ENCODE data around the gene DCTN3.

DNA sequence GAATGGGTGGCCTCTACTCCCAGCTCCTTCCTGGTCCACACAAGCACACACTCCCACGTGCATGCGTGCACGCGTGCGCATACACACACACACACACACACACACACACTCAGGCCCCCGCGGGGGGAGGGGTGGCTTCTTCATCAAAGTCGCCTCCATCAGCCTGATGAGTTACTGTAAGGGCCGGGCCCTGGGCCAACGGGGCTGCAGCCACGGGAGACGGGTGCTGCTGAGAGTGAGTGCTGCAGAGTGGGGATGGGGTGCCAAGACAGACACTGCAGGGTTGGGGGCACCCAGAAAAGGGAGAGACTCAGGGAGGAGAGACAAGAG lies 48.8 kb downstream of the DCTN3 start:
- no peak for TF ChIP-seq EZH2 (IDR thresholded peaks at IDR 0.05; ENCODE audit: borderline replicate concordance)
- TF ChIP-seq, protein P1, sequence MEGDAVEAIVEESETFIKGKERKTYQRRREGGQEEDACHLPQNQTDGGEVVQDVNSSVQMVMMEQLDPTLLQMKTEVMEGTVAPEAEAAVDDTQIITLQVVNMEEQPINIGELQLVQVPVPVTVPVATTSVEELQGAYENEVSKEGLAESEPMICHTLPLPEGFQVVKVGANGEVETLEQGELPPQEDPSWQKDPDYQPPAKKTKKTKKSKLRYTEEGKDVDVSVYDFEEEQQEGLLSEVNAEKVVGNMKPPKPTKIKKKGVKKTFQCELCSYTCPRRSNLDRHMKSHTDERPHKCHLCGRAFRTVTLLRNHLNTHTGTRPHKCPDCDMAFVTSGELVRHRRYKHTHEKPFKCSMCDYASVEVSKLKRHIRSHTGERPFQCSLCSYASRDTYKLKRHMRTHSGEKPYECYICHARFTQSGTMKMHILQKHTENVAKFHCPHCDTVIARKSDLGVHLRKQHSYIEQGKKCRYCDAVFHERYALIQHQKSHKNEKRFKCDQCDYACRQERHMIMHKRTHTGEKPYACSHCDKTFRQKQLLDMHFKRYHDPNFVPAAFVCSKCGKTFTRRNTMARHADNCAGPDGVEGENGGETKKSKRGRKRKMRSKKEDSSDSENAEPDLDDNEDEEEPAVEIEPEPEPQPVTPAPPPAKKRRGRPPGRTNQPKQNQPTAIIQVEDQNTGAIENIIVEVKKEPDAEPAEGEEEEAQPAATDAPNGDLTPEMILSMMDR (IDR thresholded peaks at IDR 0.05; ENCODE audit: poor library complexity) = no peak
